HEK293T (cell line): ENCODE measurements around the gene PRDX6.

ENCODE experiments used
- CTCF ChIA-PET: fragments of 350-600 bp; formaldehyde crosslinking; extraction: SDS; loops from one replicate; lab custom pipeline; 2021; ENCODE audit warnings: antibody characterized with exemption, inconsistent platforms; lab: Yijun Ruan, JAX
- POLR2A ChIA-PET: fragments of 350-600 bp; formaldehyde crosslinking; extraction: SDS; loops from one replicate; lab custom pipeline; 2020; ENCODE audit warnings: antibody characterized with exemption, inconsistent platforms; lab: Yijun Ruan, JAX
- DNase-seq: peaks from one replicate; pipeline ENCODE4 v3.0.0; 2012; ENCODE audit warnings: mixed read lengths; ENCODE audit errors: extremely low spot score
- ARNT ChIP-seq: fragments of 450-650 bp; IDR thresholded peaks from 2 replicates; pipeline ENCODE4 v1.6.1; 2017; ENCODE audit warnings: mild to moderate bottlenecking
- BHLHE40 ChIP-seq: fragments of 450-650 bp; IDR thresholded peaks from 2 replicates; pipeline ENCODE4 v1.6.1; 2016; ENCODE audit warnings: mild to moderate bottlenecking, moderate library complexity, borderline replicate concordance
- CTBP1 ChIP-seq: fragments of 450-650 bp; IDR thresholded peaks from 2 replicates; pipeline ENCODE4 v1.6.1; 2016; ENCODE audit warnings: borderline replicate concordance
- ELF4 ChIP-seq: fragments of 450-650 bp; IDR thresholded peaks from 2 replicates; pipeline ENCODE4 v1.6.1; 2017; ENCODE audit warnings: antibody characterized with exemption
- FOXA1 ChIP-seq: fragments of 450-650 bp; IDR thresholded peaks from 2 replicates; pipeline ENCODE4 v1.6.1; 2016; ENCODE audit warnings: mild to moderate bottlenecking
- FOXK2 ChIP-seq: fragments of 450-650 bp; IDR thresholded peaks from 2 replicates; pipeline ENCODE4 v1.6.1; 2016; ENCODE audit warnings: mild to moderate bottlenecking
- FOXM1 ChIP-seq: fragments of 450-650 bp; IDR thresholded peaks from 2 replicates; pipeline ENCODE4 v1.6.1; 2017; ENCODE audit warnings: mild to moderate bottlenecking, borderline replicate concordance
- HDGF ChIP-seq: fragments of 450-650 bp; IDR thresholded peaks from 2 replicates; pipeline ENCODE4 v1.6.1; 2017; ENCODE audit warnings: antibody characterized with exemption, borderline replicate concordance
- L3MBTL2 ChIP-seq: fragments of 450-650 bp; conservative IDR thresholded peaks from 2 replicates; pipeline ENCODE4 v1.6.1; 2016; ENCODE audit warnings: mild to moderate bottlenecking
- LEF1 ChIP-seq: fragments of 450-650 bp; IDR thresholded peaks from 2 replicates; pipeline ENCODE4 v1.6.1; 2017; ENCODE audit warnings: mild to moderate bottlenecking, borderline replicate concordance
- NFRKB ChIP-seq: fragments of 450-650 bp; IDR thresholded peaks from 2 replicates; pipeline ENCODE4 v1.6.1; 2016; ENCODE audit warnings: mild to moderate bottlenecking, moderate library complexity
- PKNOX1 ChIP-seq: fragments of 450-650 bp; IDR thresholded peaks from 2 replicates; pipeline ENCODE4 v1.6.1; 2016
- SP1 ChIP-seq: fragments of 450-650 bp; IDR thresholded peaks from 2 replicates; pipeline ENCODE4 v1.6.1; 2017
- SUZ12 ChIP-seq: fragments of 450-650 bp; IDR thresholded peaks from 2 replicates; pipeline ENCODE4 v1.6.1; 2016; ENCODE audit warnings: mild to moderate bottlenecking
- TARDBP ChIP-seq: fragments of 450-650 bp; IDR thresholded peaks from 2 replicates; pipeline ENCODE4 v1.6.1; 2016
- ZNF384 ChIP-seq: fragments of 450-650 bp; IDR thresholded peaks from 2 replicates; pipeline ENCODE4 v1.6.1; 2016

PRDX6 gene

GRCh38 chr1:173495609-173496267, 18.6 kb downstream of the PRDX6 start:
- TF ChIP-seq FOXK2 (no peak), SP1 (no peak), ARNT (no peak), PKNOX1 (no peak), ELF4 (no peak), HDGF (no peak), SUZ12 (no peak), BHLHE40 (no peak), NFRKB (no peak), LEF1 (no peak), FOXA1 (no peak), L3MBTL2 (no peak), CTBP1 (no peak)
- DNase-seq = no peak
- ChIA-PET POLR2A (no interaction called here), CTCF (no interaction called here)

- DNase-seq = no peak
- ChIA-PET CTCF (no interaction called here), POLR2A (no interaction called here)
- TF ChIP-seq ZNF384 (no peak), PKNOX1 (no peak), ARNT (no peak), ELF4 (no peak), BHLHE40 (no peak), SUZ12 (no peak), NFRKB (no peak), SP1 (no peak), CTBP1 (no peak), FOXK2 (no peak)
Observed at GRCh38 chr1:173496757-173497320, 19.7 kb downstream of the PRDX6 start.

GRCh38 chr1:173499729-173500128, 22.6 kb downstream of the PRDX6 start:
- ChIA-PET POLR2A (no interaction called here), CTCF (no interaction called here)
- no peak for TF ChIP-seq L3MBTL2
- TF ChIP-seq SUZ12 = no peak
- TF ChIP-seq BHLHE40 = no peak
- TF ChIP-seq CTBP1 = no peak
- no peak for TF ChIP-seq SP1
- TF ChIP-seq FOXK2 = no peak
- no peak for TF ChIP-seq LEF1
- no peak for DNase-seq

- POLR2A ChIA-PET = no interaction called here
- DNase-seq = no peak
- CTCF ChIA-PET = no interaction called here
- TF ChIP-seq ARNT (no peak), L3MBTL2 (no peak), ZNF384 (no peak), SP1 (no peak), ELF4 (no peak), CTBP1 (no peak), BHLHE40 (no peak), FOXK2 (no peak), TARDBP (no peak), FOXA1 (no peak), FOXM1 (no peak), HDGF (no peak)
Observed at GRCh38 chr1:173502104-173502503, 25.0 kb downstream of the PRDX6 start.

- ChIA-PET POLR2A (no interaction called here), CTCF (interaction anchor here (0.6 kb wide), 1 partner anchor 1526 kb away, joined by 3 read pairs; no protein-coding TSS in a partner anchor)
- no peak for DNase-seq
- TF ChIP-seq LEF1 = no peak
- TF ChIP-seq BHLHE40 = no peak
- TF ChIP-seq CTBP1 = no peak
Observed at GRCh38 chr1:173503391-173503790, 26.3 kb downstream of the PRDX6 start.

- ChIA-PET POLR2A (no interaction called here), CTCF (no interaction called here)
- DNase-seq = no peak
Observed at GRCh38 chr1:173504268-173504667, 27.1 kb downstream of the PRDX6 start.

GRCh38 chr1:173505391-173505790, 28.3 kb downstream of the PRDX6 start:
- ChIA-PET CTCF (no interaction called here), POLR2A (no interaction called here)
- TF ChIP-seq FOXA1 (no peak), NFRKB (no peak), FOXK2 (no peak)
- DNase-seq = no peak

More at GRCh38 chr1:173504268-173504667, 27.1 kb downstream of the PRDX6 start:
- TF ChIP-seq SUZ12 (no peak), FOXM1 (no peak)
